Brain microvascular endothelial cell (primary cell): ENCODE data around the gene RFESD.
A peak's percentile ranks its signal among the peaks of the same experiment; 100 is the strongest.

ENCODE experiments used
- DNase-seq: peaks from one replicate; pipeline ENCODE4 v3.0.0-alpha.2; 2020
- H3K27ac ChIP-seq: fragments of 250-450 bp; sonication (Bioruptor Pico); 2 replicates; pipeline ENCODE4 v1.5.1; 2020; ENCODE audit warnings: mild to moderate bottlenecking, moderate library complexity
- H3K27me3 ChIP-seq: fragments of 250-450 bp; sonication (Bioruptor Pico); replicated peaks from 2 replicates; pipeline ENCODE4 v1.5.1; 2020; ENCODE audit warnings: mild to moderate bottlenecking
- H3K36me3 ChIP-seq: fragments of 250-450 bp; sonication (Bioruptor Pico); replicated peaks from 2 replicates; pipeline ENCODE4 v1.5.1; 2020; ENCODE audit warnings: mild to moderate bottlenecking
- H3K4me3 ChIP-seq: 2 replicates; pipeline ENCODE4 v1.5.1; 2011; ENCODE audit warnings: low read depth, mild to moderate bottlenecking, control low read depth, low read length, moderate library complexity
- in situ Hi-C: cut with HindIII; loops from 2 replicates; pipeline ENCODE4 v1.10.0; 2017; ENCODE audit warnings: low sequenced_read_pairs, low pct_ligation_motif_present
- TF ChIP-seq, protein P1 (sequence below): IDR thresholded peaks from 2 replicates; pipeline ENCODE4 v1.5.1; 2011; ENCODE audit warnings: low read depth, mild to moderate bottlenecking, moderate library complexity, low read length, control low read depth, inconsistent platforms; ENCODE audit errors: missing control alignments

The RFESD gene

DNA sequence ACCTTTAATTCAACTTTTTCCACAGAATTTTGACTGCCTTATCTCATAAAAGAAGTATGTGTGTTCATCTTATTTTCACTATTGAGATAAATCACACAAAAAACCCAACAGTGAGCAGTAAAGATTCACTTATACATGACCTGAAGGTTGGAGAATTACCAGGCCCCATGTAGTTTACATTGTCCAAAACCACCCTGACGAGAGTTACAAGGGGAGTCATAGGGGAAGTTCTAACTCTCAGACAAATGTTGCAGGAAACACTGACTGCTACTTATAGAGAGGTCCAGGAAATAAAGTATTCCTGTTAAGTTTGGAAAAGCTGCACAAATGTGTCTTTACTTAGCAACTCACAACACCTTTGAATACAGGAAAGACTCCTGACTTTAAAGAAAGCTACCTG, 22.2 kb downstream of the RFESD start:
- no peaks in the 10 kb centered on the region for H3K27me3 ChIP-seq
- in situ Hi-C loops = loop anchor here (25.0 kb wide), 1 partner anchor 169 kb away; no protein-coding TSS in a partner anchor

DNA sequence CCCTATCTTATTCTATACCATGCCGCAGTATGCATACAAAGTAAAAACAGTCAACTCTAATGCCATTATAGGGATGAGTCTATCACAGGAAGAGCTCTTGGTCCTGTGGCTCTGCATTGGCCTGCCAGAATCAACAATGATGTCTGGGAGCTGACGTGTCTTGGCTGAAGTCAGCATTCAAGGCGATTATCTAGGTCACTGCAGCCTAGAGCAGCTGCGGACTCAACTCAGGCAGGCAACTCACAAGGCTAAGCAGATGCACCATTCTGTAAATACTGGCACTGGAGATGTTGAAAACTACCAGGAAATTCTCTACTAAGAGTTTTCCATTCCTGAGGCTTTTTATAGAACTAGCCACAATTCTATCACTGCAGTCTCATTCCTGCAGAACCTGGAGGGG, 23.0 kb downstream of the RFESD start:
- TF ChIP-seq, protein P1, sequence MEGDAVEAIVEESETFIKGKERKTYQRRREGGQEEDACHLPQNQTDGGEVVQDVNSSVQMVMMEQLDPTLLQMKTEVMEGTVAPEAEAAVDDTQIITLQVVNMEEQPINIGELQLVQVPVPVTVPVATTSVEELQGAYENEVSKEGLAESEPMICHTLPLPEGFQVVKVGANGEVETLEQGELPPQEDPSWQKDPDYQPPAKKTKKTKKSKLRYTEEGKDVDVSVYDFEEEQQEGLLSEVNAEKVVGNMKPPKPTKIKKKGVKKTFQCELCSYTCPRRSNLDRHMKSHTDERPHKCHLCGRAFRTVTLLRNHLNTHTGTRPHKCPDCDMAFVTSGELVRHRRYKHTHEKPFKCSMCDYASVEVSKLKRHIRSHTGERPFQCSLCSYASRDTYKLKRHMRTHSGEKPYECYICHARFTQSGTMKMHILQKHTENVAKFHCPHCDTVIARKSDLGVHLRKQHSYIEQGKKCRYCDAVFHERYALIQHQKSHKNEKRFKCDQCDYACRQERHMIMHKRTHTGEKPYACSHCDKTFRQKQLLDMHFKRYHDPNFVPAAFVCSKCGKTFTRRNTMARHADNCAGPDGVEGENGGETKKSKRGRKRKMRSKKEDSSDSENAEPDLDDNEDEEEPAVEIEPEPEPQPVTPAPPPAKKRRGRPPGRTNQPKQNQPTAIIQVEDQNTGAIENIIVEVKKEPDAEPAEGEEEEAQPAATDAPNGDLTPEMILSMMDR = no peak
- peak; percentile 98 for DNase-seq
- peak overlapping the region; percentile 71 for H3K27ac ChIP-seq
- H3K36me3 ChIP-seq = no peaks in the 10 kb centered on the region
- H3K4me3 ChIP-seq = no peak overlapping the region
- H3K27me3 ChIP-seq = no peaks in the 10 kb centered on the region
- in situ Hi-C loops = loop anchor here (25.0 kb wide), 1 partner anchor 168 kb away; no protein-coding TSS in a partner anchor

More for the DNA sequence above, 22.2 kb downstream of the RFESD start:
- Histone ChIP-seq H3K27ac (peak overlapping the region; percentile 71), H3K36me3 (no peaks in the 10 kb centered on the region), H3K4me3 (no peak overlapping the region)
- TF ChIP-seq, protein P1 = no peak
- no peak for DNase-seq

DNA sequence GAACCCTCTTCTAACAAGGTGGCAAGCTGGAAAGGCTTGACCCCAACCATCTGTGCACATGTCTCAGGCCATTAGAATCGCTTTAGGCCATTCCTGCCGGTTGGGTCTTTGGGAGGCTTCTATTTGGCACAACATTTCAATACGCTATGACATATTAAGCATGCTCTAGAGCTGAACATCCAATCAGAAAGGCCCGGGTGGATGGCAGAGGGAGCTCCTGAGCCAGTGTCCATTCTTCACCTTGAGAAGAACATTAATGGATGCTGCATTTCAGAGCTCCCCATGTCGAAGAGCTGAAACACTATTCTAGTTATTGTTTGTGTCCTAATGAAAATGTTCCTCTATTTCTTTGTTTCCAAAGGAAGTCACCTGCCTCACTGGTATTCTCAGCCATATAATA, 23.4 kb downstream of the RFESD start:
- H3K27ac ChIP-seq = peak overlapping the region; percentile 54
- TF ChIP-seq, protein P1 = no peak
- H3K27me3 ChIP-seq = no peaks in the 10 kb centered on the region
- in situ Hi-C loops = loop anchor here (25.0 kb wide), 1 partner anchor 167 kb away; no protein-coding TSS in a partner anchor
- H3K36me3 ChIP-seq = no peaks in the 10 kb centered on the region
- peak; percentile 4 for DNase-seq
- H3K4me3 ChIP-seq = no peak overlapping the region

DNA sequence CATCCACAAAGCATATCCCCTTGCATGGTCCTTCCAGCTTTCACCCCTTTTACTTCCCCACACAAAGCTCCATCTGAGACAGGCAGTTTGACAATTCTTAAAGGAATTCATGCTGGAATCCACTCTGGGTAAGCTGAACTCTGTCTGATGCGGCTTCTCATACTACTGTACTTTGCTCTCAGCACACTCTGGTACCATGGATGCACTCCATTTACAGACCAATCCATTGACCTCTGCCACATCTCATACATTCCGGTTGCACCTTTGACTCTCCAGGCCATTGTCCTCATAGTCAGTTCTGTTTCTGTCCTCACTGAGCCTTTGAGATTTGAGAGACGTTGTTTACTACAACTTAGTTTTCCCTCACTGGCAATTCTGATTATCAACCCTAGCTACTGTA, 24.0 kb downstream of the RFESD start:
- TF ChIP-seq, protein P1 = no peak
- H3K27me3 ChIP-seq = no peaks in the 10 kb centered on the region
- no peak overlapping the region for H3K4me3 ChIP-seq
- H3K36me3 ChIP-seq = no peaks in the 10 kb centered on the region
- DNase-seq = peak; percentile 18
- in situ Hi-C loops = loop anchor here (25.0 kb wide), 1 partner anchor 167 kb away; no protein-coding TSS in a partner anchor
- H3K27ac ChIP-seq = no peak overlapping the region

DNA sequence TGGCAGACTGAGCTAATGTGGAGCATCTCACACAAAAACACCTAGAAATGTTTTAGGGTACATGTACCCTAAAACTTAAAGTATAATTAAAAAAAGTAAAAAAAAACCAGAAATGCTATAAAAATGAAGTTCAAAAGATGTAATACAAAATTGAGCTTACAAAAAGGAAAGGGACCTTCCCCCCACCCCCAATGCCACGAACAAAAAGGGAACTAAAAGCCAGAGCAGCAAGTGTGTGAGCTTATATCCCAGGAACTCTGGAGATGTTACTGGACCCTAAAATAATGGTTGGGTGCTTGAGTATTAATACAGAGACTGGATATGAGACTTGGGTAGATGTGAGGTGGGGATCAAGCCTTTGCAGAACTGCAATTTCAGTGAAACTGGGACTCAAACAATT, 25.2 kb downstream of the RFESD start:
- H3K36me3 ChIP-seq = no peaks in the 10 kb centered on the region
- in situ Hi-C loops = loop anchor here (25.0 kb wide), 1 partner anchor 165 kb away; no protein-coding TSS in a partner anchor
- TF ChIP-seq, protein P1 = no peak
- H3K4me3 ChIP-seq = no peak overlapping the region
- H3K27ac ChIP-seq = no peak overlapping the region
- no peak for DNase-seq
- no peaks in the 10 kb centered on the region for H3K27me3 ChIP-seq

DNA sequence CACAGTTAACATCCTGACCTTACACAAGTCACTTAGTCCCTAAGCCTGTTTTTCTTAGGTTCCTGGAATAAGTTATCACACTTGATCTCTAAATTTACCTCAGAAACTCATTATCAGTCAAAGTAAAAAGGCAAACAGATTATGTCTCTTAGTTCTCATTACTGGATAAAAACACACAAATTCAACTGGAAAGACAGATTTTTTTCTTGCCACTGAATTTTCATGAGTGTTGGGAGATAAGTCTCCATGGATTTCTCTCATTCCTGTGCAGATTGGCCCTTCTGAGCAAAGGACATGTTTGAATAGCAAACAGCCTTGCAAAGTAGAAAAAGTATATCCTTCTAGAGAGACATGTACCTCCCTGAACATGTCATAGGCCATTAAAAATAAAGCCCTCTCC, 26.1 kb downstream of the RFESD start:
- no peak overlapping the region for H3K27ac ChIP-seq
- no peaks in the 10 kb centered on the region for H3K36me3 ChIP-seq
- H3K27me3 ChIP-seq = no peaks in the 10 kb centered on the region
- no peak overlapping the region for H3K4me3 ChIP-seq
- in situ Hi-C loops = loop anchor here (25.0 kb wide), 1 partner anchor 165 kb away; no protein-coding TSS in a partner anchor
- no peak for DNase-seq
- TF ChIP-seq, protein P1 = no peak
